Measurements from ENCODE around the gene EVA1B.

Gene EVA1B, protein sequence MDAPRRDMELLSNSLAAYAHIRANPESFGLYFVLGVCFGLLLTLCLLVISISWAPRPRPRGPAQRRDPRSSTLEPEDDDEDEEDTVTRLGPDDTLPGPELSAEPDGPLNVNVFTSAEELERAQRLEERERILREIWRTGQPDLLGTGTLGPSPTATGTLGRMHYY

DNA sequence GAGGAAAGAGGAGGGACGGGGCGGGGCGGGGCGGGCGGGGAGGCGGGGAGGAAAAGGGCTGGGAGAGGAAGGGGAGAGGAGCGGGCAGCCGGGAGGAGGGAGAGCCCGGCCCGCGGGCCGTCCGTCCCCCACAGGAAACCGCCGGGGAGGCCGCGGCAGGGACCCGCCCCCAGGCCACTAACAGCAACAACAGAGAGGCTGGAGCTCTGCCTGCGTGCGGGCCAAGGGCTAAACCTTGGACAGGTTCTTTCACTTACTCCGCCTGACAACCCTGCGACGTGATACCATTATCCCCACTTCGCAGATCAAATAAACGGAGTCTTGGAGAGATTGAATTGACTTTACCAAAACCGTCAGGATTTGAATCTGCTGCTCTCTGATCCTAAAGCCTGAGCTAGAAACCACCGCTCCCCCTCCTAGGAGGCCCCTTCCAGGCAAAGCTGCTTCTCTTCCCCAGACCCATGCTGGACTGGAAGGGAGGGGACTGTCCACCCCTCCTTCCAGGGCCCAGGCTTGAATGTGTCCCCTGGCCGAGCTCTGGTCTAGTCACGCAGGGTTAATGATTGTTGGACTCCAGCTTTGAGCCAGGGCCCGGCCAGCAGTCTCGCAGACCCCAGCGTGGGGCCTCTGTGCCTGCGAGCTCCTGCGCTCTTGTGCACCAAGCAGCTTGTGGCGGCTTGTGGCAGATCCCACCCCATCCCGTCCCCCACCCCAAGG is at the start of gene EVA1B:
Gene EVA1B, minus strand, starts transcription at position 10 of the 717 bp plus-strand sequence. CDS start 608 bp downstream, outside the sequence.
- DNase-seq = peak; percentile 78

DNA sequence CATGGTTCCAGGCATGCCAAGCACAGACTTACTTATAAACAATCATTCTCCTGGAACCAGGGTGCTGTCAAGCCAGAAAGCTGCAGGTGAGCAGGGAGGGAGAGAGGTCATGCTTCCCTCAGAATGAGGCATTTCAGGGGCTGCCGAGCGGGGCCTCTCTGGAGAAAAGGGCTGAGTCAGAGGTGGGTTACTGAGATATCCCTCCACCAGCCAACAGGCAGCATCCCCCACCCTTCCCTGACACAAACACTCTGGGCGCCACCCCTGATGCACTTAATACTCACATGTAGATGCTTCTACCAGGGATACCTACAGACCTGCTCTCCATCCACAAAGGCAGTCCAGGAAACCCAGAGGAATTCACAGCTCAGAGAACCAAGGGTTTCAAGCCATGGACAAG is 49.2 kb upstream of the EVA1B start:
- DNase-seq = no peak

DNA sequence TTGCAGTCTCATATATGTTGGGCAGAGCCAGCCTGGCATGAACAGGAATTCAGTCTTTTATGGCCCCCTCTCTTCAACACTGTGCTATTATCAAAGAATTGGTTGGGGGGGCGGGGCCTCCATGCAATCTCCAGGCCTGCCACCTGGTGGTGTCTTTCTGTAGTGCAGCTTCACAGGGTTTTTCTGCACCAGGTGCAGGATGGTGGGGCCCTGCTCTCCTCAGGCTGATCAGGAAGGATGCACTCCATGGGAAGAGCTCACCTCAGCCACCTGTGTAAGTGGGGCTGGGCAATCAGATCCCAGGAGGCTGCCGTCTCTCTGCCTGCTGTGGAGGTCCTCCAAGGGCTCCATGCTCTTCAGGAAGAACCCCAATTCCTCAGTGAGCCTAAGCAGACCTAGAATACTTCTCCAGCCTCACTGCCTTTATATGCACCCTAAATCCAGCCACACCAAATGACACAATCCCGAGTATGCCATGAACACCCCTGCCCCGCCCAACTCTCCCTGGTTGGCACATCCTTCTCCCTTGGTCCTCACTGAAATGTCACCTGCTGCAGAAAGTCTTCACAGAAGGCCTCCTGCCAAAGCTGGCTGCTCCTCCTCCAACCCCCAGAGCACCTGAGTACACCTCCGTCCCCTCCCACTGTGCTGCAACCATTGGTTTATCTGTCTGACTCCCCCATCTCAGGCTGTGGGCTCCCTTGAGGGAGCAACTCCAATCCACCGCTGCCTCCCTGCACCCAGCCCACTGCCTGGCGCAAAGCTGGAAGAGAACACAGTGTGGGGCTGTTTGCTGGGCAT is 45.8 kb upstream of the EVA1B start:
- peak; percentile 97 for DNase-seq

DNA sequence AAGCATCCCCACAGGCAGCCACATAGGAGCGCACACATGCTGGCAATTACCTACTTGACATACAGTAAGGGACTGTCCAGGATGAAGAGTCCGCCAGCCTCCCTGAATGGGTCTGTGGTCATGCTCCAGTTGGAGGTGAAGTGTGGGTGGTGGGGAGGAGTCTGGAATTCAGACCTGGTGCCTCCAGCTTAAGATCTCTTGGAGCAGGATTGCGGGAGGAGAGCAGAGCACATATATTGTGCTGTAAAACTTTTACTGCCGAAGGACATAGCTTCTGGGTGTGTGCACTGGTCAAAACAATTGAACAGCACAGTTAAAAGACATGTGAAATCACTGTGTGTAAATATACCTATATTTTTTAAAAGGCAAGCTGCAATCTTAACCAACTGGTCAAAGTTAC is 44.4 kb upstream of the EVA1B start:
- no peak for DNase-seq

DNA sequence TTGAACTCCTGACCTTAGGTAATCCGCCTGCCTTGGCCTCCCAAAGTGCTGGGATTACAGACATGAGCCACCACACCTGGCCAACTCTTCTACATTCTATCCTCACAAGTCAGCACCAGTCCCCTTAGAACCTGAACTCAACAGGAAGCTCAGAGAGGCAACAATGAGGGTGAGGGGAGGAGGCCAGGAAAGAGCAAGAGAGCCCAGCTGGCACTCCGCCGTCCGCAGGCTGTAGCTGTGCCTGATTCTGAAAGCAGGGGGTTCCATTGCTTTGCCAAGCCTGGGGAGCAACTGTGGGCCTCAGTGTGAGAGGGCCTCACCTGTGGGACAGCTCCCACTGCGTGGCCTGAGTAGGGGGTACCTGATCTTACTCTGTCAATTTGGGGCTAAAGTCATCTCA is 43.6 kb upstream of the EVA1B start:
- no peak for DNase-seq

DNA sequence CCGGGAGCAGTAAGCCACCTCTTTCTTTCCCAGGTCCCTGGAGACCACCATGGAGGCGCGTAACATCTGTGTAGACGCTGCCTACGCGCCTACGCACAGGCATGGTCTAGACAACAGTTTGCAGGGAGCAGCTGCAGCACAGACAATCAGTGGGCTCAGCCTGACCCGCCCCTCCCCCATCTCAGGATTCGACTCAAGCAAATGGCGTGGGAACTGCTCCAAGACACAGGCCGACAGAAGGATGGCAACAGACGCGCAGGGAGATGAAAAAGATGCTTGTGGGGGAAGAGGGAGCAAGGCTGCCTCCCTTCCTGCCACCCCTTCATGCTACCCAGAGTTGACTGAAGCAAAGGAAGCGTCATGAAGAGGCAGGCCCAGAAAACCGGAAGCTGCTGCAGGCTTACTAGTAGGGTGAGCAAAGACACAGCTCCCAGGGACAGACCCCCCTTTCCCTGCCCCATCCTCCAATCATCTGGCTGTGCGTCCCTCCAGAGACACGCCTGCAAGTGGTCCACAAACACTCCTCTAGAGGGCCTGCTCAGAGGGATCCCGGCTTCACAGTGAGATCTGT is 42.7 kb upstream of the EVA1B start:
- no peak for DNase-seq

DNA sequence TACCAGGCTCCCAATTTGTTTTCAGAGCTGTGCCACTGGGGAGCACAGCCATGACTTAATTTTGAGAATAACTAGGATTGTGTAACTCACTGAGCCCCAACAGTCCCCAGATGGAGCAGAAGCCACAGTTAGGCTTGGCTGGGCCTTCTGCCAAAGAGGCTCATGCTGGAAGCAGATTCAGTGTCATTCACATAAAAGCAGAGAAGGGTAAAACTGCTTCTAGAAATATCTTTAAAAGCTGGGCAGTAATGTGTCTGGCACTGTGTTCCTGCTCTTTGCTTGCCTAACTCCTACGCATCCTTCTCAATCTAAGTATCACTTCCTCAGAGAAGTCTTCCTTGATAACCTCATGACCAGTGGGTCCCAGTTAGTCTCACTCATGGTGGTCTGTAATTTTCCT is 41.9 kb upstream of the EVA1B start:
- DNase-seq = no peak

DNA sequence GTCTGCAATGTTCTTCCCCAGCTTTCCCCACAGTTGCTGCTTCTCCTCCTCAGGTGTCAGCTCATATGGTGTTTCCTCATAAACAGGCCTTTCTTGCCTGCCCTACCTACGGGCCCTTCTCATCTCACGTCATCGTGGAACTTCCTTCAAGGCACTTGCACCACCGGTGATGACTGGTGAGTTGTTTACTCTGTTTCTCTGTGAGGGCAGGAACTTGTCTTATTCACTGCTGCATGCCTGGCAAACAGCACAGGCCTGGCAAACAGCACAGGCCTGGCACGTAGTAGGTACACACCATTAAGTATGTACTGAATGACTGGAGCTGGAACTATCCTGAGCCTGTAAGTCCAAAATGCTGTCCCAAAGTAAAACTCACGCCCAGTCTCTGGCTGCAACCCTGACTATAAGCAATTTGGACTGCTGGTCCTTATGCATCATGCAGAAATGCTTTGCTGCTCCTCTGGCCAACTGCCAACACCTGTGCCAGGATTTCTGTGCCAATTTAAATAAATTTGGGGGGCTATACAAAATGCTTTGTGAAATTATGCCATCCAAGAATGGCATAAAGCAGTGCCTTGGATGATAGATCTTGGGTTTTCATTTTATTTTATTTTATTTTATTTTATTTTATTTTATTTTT is 36.6 kb upstream of the EVA1B start:
- no peak for DNase-seq

DNA sequence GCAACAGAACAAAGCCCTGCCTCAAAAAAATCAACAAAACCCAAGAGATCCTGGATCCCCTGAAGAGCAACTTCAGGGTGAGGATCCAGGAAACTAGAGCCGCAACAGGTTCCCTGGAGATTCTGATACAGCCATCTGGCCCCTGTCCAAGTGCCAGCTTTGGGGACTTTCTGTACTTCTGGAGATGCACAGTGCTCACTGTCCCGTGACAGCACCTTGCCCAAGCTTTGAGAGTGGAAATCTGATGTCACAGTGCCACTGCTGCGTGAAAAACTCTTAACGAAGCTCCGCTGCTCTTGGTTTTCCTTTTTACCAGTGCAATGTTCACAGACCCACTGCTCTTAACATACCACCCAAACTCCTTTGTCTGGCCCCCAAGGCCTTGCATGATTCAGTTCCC is 35.9 kb upstream of the EVA1B start:
- no peak for DNase-seq

DNA sequence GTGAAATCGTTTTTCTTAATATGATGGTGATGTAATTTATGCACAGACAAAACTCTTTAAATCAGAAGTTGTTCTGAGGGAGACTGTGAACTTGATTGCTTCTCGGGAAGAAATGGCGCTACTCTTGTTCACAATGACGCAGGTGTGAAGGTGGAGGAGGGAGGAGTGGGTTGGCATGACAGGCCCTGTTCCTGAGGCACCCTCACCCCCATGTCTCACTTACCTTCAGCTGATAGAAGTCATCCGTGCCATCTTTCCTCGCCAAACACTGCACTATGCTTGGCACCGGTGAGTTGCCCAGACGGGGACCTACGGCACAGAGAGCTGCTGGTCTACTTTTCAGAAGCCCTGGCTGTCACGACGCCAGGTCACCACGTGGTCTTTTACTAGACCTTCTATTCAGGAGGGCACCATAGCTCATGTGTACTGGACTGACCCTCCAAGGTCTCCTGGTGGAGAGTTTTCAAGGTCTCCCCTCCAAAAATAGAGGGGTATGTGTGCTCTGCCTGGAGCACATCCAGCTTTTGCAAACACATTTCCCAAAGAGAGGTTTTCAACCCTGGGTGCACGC is 35.2 kb upstream of the EVA1B start:
- no peak for DNase-seq

DNA sequence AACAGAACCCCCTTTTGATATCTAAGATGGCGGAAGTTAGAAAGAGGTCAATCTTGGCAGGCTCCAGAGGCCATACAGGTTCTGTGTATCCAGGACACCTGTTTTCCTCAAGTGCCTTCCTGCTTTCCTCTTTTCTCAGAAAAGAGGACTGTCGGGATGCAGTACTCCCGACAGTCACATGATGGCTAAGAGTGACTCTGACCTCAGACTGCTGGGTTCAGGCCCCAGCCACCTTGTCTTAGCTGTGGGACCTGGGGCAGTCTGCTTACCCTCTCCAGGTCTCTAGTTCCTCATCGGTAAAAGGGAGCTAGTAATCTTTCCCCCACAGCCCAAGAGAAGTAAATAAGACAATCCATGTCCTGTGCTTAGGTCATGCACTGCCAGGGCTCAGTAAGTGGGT is 32.4 kb upstream of the EVA1B start:
- DNase-seq = no peak

DNA sequence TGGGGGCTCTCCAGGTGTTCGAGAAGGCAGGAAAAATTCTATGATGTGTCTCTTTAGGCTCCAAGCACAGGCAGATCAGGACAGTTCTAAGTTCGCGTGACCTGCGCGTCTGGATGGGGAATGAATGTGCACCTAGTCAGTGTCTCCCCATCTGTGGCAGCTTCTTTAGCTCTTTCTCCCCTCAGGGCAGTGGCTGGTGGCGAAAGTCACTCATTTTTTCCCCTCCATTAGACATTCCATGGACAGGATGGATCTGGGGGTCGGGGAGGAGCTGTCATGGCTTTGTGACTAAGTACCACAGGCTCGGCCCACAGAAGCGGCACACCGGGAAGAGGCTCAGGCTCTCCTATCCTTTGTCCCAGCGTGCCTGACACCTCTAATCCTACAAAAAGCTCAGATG is 31.0 kb upstream of the EVA1B start:
- no peak for DNase-seq

DNA sequence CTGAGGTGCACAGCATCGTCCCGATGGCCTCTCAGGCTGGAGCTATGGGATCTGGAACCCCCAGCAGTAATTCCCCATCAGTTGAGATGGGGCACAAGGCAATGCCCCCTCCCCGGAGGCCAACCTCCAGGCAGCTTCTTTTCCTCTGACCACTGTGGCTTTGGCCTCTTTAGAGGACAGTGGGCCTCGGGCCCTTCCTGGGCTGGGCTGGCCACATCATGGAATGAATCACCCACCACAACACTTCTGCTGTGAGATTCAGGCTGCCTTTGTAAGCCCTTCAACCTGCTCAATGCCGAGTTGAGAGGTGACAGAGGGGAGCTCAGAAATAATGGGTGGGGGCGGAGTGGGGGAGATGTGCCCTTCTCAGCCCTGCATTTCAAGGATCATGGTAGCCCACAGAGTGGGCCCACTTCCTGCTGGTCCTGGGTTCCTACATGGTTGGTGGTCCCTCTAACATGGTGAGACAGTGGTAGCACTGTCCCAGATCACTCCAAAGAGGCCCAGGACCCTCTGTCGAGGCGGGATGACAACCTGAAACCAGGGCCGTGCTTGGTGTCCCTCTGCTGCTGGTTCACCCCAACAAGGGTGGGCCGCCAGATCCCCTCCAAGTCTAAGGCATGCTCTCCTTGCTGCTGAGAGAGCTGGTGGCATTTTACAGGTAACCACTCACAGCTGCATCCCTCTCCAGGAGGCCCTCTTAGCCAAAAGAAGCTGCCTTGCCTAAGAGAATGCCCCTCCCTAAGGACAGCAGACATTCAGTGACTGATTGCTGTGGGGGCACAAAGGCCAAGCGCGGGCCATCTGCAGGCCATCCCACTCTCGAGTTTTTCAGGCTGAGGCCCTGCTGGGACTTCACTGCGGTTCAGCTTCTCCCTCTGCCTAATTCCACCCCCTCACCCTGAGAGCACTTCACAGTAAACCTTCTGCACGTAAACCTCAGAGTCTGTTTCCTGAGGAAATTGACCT is 29.7 kb upstream of the EVA1B start:
- no peak for DNase-seq

DNA sequence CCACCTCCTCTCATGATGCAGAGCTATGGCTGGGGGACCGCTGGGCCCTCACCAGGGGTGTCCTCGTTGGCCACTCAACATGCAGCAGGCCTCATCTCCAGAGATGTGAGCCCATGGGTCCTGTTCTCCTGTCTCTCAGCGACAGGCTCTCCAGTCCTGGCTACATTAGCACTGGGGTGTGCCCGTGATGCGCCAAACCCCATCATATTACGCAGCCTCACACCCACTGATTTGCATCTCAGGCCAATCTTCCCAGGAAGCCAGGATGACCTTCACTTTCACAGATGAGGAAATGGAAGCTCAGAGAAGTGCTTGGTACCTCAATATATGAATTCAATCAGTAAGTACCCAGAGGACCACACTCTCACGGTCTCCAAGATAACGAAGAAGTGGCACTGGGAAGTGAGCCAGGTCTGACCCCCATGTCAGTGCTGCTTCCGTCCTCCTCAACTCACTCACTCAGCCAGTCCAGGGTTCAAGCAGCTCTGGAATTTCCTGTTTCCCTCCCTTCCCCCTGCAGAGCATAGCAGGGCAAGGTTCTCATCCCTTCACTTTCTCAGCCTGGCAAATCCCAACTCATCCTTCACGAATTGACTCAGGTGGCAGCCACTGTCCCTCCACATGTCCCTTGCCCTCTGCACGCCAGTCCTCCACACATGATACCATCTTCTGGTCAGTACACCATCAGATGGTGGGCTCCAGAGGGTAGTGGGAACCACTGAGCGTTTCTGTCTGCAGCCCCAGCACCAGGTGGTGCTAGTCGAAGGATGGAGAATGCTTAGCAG is 28.9 kb upstream of the EVA1B start:
- no peak for DNase-seq

DNA sequence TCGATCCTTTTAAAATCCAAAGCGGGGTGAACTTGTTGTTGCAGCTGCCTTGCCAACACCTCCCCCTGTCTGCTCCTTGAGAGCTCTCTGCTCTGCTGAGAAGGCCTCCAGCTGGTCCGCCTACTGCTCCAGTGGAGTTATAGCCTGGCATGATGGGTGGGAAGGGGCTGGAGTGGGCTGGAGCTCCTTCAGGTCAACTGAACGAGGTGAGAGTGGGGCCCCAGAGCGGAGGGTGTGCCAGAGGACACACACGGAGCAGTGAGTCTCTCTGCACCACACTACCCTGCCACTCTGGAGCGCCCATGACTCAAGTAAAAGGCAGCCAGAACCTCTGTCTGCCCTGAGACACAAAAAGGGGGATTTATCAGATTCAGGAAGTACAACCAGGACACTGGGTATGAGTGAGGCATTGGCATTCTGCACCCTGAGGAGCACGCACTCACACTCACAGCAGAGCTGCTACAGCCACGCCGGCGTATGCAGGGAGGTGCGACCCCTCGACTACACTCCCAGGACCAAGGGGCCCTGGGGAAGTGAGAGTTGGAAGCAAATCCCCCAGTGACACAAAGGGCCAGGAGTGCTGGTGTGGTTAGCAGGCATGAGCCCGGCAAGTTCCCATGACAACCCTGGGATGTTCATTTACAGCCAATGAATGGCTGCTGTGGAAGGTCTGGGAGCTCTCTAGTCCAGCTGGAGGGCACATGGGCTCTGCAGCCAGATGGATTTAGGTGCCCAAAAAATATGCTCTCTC is 28.0 kb upstream of the EVA1B start:
- DNase-seq = no peak

DNA sequence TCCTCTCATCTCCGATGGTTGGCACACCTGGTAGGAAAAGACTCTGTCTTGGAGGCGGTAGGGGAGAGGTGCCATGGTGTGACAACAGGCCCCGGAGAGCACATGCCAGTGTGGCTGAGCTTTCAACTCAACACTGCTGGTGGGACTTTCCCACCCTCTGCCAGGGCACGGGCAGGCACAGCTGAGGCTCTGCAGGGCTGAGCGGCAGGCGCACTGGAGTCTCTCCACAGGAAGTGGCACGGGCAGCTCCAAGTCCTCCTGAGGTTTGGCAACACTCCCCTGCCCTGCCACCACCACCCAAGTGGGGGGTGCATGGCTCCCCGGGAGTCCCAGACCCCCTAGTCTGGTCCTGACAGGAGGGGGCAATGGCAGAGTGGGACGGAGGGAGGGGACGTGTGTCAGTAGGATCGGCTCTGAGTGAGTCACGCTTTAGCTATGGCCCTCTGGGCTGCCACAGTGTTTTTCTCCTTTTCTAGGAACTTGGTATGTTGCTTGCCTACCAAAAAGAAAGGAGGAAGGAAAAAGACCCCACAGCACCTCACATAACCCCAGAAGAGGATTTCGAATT is 27.3 kb upstream of the EVA1B start:
- peak; percentile 62 for DNase-seq

DNA sequence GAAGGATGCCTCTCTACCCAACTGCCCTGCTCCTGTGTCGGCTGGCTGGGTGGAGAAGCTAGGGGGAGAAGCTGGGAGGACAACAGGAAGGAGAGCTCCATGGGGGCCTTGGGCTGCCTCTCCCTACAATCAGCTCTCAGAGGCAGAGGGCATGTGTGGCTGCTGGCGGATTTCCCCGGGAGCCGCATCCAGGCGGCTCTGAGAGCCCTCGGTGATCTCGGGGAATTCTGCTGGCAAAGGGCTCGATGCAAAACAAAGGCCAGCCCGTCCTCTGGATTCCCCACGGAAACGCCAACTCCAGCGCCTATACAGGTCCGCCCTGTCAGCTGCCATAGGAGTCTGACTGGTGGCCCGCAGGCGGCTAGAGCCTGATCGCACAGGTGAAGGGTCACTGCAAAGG is 26.4 kb upstream of the EVA1B start:
- DNase-seq = no peak

DNA sequence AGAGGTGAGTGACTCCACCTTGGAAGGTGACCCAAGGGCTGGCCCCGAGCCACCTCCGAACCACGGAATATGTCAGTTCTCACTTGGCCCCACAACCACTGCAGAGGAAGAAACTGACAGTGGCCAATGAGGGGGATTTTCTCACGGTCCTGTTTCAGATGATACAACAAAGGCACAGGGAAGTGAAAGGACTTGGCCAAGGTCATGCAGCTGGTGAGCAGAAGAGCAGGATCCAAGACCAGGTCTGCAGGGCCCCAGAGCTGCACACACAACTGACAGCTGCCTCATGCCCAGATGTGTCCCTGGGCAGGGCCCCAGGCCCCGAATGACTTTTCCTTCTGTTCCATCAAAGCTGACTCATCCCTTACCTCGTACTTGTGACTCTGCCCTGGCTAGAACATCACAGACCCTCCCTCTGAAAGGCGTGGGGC is 25.8 kb upstream of the EVA1B start:
- DNase-seq = no peak

DNA sequence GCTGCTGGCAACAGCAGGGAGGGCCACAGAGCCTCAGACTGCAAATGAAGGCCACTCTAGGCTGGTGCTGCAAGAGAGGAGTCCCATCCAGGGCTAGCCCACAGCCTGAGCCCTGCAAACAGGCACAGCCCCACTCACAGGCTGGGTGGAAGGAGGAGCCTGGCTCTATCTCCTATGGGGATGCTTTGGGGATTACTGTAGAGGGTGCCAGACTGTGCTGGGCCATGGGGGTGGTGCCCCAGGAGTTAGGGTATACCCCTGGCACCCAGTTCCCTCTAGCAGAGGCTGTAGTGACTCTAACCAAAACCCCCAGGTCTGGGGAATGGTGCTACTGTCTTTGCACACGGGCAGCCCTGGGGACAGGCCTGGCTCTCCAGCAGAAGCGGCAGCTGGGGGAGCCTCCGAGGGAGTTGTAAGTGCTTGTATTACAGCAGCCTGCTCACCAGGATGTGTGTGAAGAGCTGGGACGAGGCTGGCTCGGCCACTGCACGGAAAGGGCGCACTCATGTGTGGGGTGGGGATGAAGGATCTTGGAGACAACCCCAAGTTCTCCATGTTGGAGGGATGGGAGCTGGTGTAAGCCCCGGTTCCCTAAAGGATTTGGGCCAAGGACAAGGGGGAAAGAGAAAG is 23.4 kb upstream of the EVA1B start:
- no peak for DNase-seq

All from activated CD8-positive, alpha-beta memory T cell treated with anti-CD3 and anti-CD28 coated beads, Interleukin-2, amount 50 U/mL, for 48 hours (primary cell).